Measurements from ENCODE around the gene PPP1R9B.

DNA sequence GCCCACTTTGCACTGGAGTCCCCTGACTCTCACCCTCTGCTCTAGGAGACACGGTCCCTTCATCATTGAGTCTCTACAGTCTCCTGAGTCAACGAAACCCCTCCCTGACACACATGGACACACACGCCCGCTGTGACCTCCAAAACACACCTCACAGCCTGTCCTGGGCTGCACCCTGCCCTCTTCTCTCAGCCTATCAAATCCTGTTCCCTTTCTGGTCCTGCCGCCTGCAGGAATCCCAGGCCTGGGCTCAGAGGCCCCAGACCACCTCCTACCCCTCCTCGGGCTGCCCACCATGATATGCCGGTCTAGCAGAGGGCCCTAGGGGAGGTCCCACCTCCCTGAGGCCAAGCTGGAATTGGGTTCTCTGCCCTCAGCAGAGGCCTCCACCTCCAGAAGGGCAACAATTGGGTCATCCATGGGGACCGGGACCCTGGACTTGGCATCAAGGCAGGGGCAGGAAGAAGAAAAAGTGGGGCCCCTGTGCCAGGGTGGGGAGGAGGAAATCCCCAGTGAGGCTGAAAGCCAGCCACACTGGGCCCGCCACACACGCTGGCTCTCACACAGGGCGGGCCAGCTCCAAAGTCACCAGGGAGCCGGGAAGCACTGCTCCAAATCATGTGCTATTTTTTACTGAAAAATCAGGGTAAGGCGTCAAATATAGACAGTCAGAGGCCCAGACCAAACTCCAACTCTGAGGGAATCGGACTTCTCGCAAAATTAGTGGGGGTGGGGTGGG is 3.4 kb downstream of the PPP1R9B start:
- TF ChIP-seq, protein P1, sequence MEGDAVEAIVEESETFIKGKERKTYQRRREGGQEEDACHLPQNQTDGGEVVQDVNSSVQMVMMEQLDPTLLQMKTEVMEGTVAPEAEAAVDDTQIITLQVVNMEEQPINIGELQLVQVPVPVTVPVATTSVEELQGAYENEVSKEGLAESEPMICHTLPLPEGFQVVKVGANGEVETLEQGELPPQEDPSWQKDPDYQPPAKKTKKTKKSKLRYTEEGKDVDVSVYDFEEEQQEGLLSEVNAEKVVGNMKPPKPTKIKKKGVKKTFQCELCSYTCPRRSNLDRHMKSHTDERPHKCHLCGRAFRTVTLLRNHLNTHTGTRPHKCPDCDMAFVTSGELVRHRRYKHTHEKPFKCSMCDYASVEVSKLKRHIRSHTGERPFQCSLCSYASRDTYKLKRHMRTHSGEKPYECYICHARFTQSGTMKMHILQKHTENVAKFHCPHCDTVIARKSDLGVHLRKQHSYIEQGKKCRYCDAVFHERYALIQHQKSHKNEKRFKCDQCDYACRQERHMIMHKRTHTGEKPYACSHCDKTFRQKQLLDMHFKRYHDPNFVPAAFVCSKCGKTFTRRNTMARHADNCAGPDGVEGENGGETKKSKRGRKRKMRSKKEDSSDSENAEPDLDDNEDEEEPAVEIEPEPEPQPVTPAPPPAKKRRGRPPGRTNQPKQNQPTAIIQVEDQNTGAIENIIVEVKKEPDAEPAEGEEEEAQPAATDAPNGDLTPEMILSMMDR (IDR thresholded peaks at IDR 0.05): no peak
- TF ChIP-seq POLR2A (IDR thresholded peaks at IDR 0.05): no peak
